Measurements from ENCODE around the gene PTPRZ1.

The PTPRZ1 gene

GRCh38 chr7:122094549-122094948, 221.6 kb downstream of the PTPRZ1 start:
- Histone ChIP-seq H3K4me3 (replicated peaks; ENCODE audit: low read depth, low read length) (no peak overlapping the region), H3K27me3 (replicated peaks; ENCODE audit: control insufficient read depth, insufficient read depth, low read length) (no peaks in the 10 kb centered on the region), H3K36me3 (ENCODE audit: control insufficient read depth, insufficient read depth, low read length) (no peaks in the 10 kb centered on the region)
- no peak for DNase-seq (ENCODE audit: extremely low read depth, insufficient read length)
- no peak for TF ChIP-seq CTCF (IDR thresholded peaks at IDR 0.05; ENCODE audit: insufficient read depth, low read length, poor library complexity, severe bottlenecking)

GRCh38 chr7:122095642-122096041, 222.7 kb downstream of the PTPRZ1 start:
- DNase-seq (ENCODE audit: extremely low read depth, insufficient read length), result no peak
- no peaks in the 10 kb centered on the region for H3K27me3 ChIP-seq (replicated peaks; ENCODE audit: control insufficient read depth, insufficient read depth, low read length)
- H3K36me3 ChIP-seq (ENCODE audit: control insufficient read depth, insufficient read depth, low read length), result no peaks in the 10 kb centered on the region
- TF ChIP-seq CTCF (IDR thresholded peaks at IDR 0.05; ENCODE audit: insufficient read depth, low read length, poor library complexity, severe bottlenecking), result no peak
- H3K4me3 ChIP-seq (replicated peaks; ENCODE audit: low read depth, low read length), result no peak overlapping the region

GRCh38 chr7:122100021-122100420, 227.1 kb downstream of the PTPRZ1 start:
- no peak for TF ChIP-seq CTCF (IDR thresholded peaks at IDR 0.05; ENCODE audit: insufficient read depth, low read length, poor library complexity, severe bottlenecking)

GRCh38 chr7:122103064-122103463, 230.1 kb downstream of the PTPRZ1 start:
- no peaks in the 10 kb centered on the region for H3K27me3 ChIP-seq (replicated peaks; ENCODE audit: control insufficient read depth, insufficient read depth, low read length)
- no peak overlapping the region for H3K4me3 ChIP-seq (replicated peaks; ENCODE audit: low read depth, low read length)
- TF ChIP-seq CTCF (IDR thresholded peaks at IDR 0.05; ENCODE audit: insufficient read depth, low read length, poor library complexity, severe bottlenecking), result no peak
- no peaks in the 10 kb centered on the region for H3K36me3 ChIP-seq (ENCODE audit: control insufficient read depth, insufficient read depth, low read length)
- DNase-seq (ENCODE audit: extremely low read depth, insufficient read length), result no peak

More at GRCh38 chr7:122100021-122100420, 227.1 kb downstream of the PTPRZ1 start:
- H3K36me3 ChIP-seq (ENCODE audit: control insufficient read depth, insufficient read depth, low read length), result no peaks in the 10 kb centered on the region
- H3K27me3 ChIP-seq (replicated peaks; ENCODE audit: control insufficient read depth, insufficient read depth, low read length), result no peaks in the 10 kb centered on the region
- no peak overlapping the region for H3K4me3 ChIP-seq (replicated peaks; ENCODE audit: low read depth, low read length)
- DNase-seq (ENCODE audit: extremely low read depth, insufficient read length), result no peak
